Measurements from ENCODE around the gene GALNT18. TPM values are rescaled to one million over a fixed set of nuclear protein-coding genes. Genes with fewer than 3 reads are reported as not detected.

The GALNT18 gene
- total RNA-seq, 2 donors from 2014 or later = 29.4 to 105 TPM

DNA sequence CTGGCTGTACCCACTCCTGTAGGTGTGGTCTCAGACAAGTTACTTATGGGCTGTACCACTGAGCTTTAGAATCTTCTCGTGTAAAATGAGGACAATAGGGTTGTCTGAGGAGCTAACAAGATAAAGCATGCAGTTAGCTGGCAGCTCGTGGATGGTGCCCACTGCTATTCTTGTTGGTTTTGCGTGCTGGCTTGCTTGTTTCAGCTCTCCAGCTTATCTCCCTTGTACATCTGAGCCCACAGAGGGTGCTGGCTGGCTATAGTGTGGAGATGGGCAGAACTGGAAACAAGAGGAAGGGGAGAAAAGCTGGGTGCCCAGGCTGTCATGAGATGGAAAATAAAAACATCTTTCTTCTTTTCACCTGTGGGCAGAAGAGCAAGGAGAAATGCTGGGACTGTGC is 46.5 kb upstream of the GALNT18 start:
- Histone ChIP-seq H3K9me3 (no peaks in the 10 kb centered on the region), H3K4me1 (replicated peaks) (no peaks in the 10 kb centered on the region), H3K4me3 (no peak overlapping the region), H3K27me3 (replicated peaks; ENCODE audit: insufficient read depth) (no peaks in the 10 kb centered on the region), H3K36me3 (no peaks in the 10 kb centered on the region), H3K27ac (no peak overlapping the region)
- no peak for DNase-seq (ENCODE audit: low spot score)
- 28% methylated on average over 3 of the region's 3 CpGs for WGBS
- intact Hi-C loops (cut with DNase I) = no loop called here
- TF ChIP-seq, protein P1, sequence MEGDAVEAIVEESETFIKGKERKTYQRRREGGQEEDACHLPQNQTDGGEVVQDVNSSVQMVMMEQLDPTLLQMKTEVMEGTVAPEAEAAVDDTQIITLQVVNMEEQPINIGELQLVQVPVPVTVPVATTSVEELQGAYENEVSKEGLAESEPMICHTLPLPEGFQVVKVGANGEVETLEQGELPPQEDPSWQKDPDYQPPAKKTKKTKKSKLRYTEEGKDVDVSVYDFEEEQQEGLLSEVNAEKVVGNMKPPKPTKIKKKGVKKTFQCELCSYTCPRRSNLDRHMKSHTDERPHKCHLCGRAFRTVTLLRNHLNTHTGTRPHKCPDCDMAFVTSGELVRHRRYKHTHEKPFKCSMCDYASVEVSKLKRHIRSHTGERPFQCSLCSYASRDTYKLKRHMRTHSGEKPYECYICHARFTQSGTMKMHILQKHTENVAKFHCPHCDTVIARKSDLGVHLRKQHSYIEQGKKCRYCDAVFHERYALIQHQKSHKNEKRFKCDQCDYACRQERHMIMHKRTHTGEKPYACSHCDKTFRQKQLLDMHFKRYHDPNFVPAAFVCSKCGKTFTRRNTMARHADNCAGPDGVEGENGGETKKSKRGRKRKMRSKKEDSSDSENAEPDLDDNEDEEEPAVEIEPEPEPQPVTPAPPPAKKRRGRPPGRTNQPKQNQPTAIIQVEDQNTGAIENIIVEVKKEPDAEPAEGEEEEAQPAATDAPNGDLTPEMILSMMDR (IDR thresholded peaks at IDR 0.05) = no peak
- TF ChIP-seq POLR2AphosphoS5 (IDR thresholded peaks at IDR 0.05) = no peak
- no peak for TF ChIP-seq POLR2A (IDR thresholded peaks at IDR 0.05)

DNA sequence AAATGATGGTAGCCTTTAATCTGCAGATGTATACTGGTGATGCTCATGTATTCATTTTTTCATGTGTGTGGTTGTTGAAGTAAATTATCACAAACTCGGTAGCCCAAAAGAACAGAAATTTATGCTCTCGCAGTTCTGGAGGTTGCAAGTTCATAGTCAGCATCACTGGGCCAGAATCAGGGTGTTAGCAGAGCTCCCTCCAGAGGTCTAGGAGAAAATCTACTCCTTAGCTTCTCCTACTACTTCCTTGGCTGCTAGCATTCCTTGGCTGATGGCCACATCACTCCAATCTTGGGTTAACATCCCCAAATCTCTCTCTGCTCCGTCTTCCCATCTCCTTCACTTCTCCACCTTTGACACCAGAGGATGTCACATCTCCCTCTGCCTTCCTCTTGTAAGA is 45.3 kb upstream of the GALNT18 start:
- no peak for DNase-seq (ENCODE audit: low spot score)
- intact Hi-C loops (cut with DNase I) = no loop called here
- TF ChIP-seq, protein P1 (IDR thresholded peaks at IDR 0.05) = no peak
- no peak for TF ChIP-seq POLR2A (IDR thresholded peaks at IDR 0.05)
- TF ChIP-seq POLR2AphosphoS5 (IDR thresholded peaks at IDR 0.05) = no peak
- Histone ChIP-seq H3K4me1 (replicated peaks) (no peaks in the 10 kb centered on the region), H3K27ac (no peak overlapping the region), H3K36me3 (no peaks in the 10 kb centered on the region), H3K9me3 (no peaks in the 10 kb centered on the region), H3K4me3 (no peak overlapping the region), H3K27me3 (replicated peaks; ENCODE audit: insufficient read depth) (no peaks in the 10 kb centered on the region)
- 87% methylated on average over 3 of the region's 3 CpGs for WGBS

DNA sequence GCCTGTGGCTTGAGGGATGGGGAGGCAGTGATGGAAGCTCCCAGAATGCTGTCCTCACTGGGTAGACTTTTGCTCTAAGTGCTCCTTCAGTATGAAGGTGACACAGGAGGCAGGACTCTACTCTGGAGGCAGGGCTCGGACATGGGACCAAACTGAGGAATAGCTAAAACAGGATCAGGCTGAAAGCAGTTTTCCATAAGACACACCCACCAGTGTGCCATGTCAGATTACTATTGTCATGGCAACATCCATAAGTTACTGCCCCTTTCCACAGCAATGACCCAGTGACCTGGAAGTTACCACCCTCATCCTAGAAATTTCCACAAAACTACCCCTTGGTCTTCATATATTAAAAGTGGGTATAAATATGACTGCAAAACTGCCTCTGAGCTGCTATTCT is 43.6 kb upstream of the GALNT18 start:
- 100% methylated on average over 1 of the region's 1 CpG for WGBS
- no peak for DNase-seq (ENCODE audit: low spot score)
- no peak overlapping the region for H3K4me3 ChIP-seq
- no peaks in the 10 kb centered on the region for H3K36me3 ChIP-seq
- no peaks in the 10 kb centered on the region for H3K4me1 ChIP-seq (replicated peaks)
- intact Hi-C loops (cut with DNase I) = no loop called here
- no peaks in the 10 kb centered on the region for H3K27me3 ChIP-seq (replicated peaks; ENCODE audit: insufficient read depth)
- no peak overlapping the region for H3K27ac ChIP-seq
- TF ChIP-seq, protein P1 (IDR thresholded peaks at IDR 0.05) = no peak
- TF ChIP-seq POLR2AphosphoS5 (IDR thresholded peaks at IDR 0.05) (no peak), POLR2A (IDR thresholded peaks at IDR 0.05) (no peak)
- H3K9me3 ChIP-seq = no peaks in the 10 kb centered on the region

DNA sequence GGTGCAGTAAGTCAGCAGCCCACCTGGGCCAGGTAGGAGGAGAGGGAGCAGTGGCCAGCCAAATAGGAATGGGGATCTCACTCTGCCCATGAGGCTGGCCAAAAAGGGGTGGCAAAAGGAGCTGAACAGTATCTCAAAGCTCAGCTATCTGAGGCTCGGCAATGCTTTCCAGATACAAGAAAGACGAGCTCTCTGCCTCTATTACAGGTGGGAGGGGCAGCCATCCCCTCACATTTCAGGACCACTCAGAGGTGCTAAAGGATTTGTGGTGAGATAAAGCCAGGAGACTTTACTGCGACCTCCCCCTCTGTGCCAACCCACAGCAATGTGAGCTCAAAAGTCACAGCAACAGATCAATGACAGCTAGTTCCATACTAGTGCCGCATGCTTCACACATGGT is 42.1 kb upstream of the GALNT18 start:
- Histone ChIP-seq H3K27ac (no peak overlapping the region), H3K4me3 (no peak overlapping the region), H3K4me1 (replicated peaks) (no peaks in the 10 kb centered on the region), H3K27me3 (replicated peaks; ENCODE audit: insufficient read depth) (no peaks in the 10 kb centered on the region), H3K36me3 (no peaks in the 10 kb centered on the region), H3K9me3 (no peaks in the 10 kb centered on the region)
- 87% methylated on average over 4 of the region's 4 CpGs for WGBS
- TF ChIP-seq, protein P1 (IDR thresholded peaks at IDR 0.05) = no peak
- no peak for TF ChIP-seq POLR2AphosphoS5 (IDR thresholded peaks at IDR 0.05)
- TF ChIP-seq POLR2A (IDR thresholded peaks at IDR 0.05) = no peak
- intact Hi-C loops (cut with DNase I) = no loop called here
- no peak for DNase-seq (ENCODE audit: low spot score)

DNA sequence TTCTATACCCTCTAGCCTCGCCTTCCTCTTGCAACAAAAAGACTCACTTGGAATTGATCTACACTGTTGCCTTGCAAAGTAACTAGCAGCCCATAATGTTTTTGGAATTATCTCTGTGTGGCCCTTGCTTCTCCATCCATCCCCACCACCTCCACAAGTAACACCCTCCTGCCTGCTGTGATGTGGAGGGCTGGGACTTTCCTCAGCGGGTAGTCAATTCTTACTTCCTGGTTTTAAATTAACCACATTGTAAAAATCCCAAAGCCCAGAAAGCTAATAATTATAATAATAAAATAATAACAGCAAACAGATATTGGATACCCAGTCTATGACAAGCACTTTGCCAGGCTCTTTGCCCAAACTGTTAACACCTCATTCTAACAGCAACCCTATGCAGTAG is 40.8 kb upstream of the GALNT18 start:
- TF ChIP-seq, protein P1 (IDR thresholded peaks at IDR 0.05) = no peak
- TF ChIP-seq POLR2AphosphoS5 (IDR thresholded peaks at IDR 0.05) = no peak
- TF ChIP-seq POLR2A (IDR thresholded peaks at IDR 0.05) = no peak
- Histone ChIP-seq H3K9me3 (no peaks in the 10 kb centered on the region), H3K27me3 (replicated peaks; ENCODE audit: insufficient read depth) (no peaks in the 10 kb centered on the region), H3K4me3 (no peak overlapping the region), H3K36me3 (no peaks in the 10 kb centered on the region), H3K27ac (no peak overlapping the region), H3K4me1 (replicated peaks) (no peaks in the 10 kb centered on the region)
- intact Hi-C loops (cut with DNase I) = no loop called here
- no peak for DNase-seq (ENCODE audit: low spot score)
- WGBS = 91% methylated on average over 2 of the region's 2 CpGs

Measured in prostate gland (tissue), 2 donors.